SU-DHL-6 (cell line): Measurements from ENCODE around the gene PRR33.

Experiments used
- EZH2phosphoT487 ChIP-seq: fragments of 200-600 bp; sonication (generic), shearing (Covaris generic); conservative IDR thresholded peaks from 2 replicates; pipeline ENCODE4 v1.6.1; 2018; ENCODE audit warnings: mild to moderate bottlenecking, antibody characterized with exemption, low read length, moderate library complexity, mixed read lengths
- TF ChIP-seq, protein P1 (sequence below): fragments of 200-600 bp; sonication (generic); IDR thresholded peaks from one replicate; pipeline ENCODE4 v1.5.1; 2017; ENCODE audit warnings: antibody characterized with exemption, mild to moderate bottlenecking, low read length, moderate library complexity; ENCODE audit not compliant: insufficient read depth, poor library complexity, severe bottlenecking

DNA sequence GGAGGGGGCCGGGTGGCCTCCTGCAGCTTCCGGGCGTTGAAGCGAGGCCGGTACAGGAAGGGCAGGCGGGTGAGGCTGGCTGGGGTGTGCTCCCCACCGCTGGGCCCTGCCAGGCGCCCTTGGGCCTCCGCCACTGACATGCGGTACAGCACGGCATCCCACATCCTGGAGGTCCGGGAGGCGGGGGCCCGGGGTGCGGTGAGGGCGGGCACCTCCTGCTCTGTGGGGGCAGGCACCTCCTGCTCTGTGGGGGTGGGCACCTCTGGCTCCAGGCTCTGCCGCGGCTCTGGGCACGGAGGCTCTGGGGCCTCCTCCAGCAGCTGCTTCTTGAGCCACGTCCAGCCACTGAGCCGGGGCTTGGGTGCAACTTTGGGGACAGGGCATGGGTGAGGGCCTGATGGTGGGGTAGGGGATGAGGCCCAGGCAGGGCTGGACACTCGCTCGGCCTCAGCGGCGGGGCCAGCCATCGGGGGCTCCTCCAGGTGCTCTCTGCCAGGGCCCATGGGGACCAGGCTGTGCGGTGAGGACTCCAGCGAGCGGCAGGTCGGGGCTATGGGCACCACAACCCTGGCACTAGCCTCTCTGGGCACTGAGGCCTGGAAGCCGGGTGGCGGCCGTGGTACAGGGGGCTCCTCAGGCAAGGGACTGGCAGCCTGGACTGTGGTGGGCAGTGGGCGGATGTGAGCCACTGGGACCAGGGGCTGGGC lies 2.3 kb downstream of the PRR33 start:
- TF ChIP-seq, protein P1, sequence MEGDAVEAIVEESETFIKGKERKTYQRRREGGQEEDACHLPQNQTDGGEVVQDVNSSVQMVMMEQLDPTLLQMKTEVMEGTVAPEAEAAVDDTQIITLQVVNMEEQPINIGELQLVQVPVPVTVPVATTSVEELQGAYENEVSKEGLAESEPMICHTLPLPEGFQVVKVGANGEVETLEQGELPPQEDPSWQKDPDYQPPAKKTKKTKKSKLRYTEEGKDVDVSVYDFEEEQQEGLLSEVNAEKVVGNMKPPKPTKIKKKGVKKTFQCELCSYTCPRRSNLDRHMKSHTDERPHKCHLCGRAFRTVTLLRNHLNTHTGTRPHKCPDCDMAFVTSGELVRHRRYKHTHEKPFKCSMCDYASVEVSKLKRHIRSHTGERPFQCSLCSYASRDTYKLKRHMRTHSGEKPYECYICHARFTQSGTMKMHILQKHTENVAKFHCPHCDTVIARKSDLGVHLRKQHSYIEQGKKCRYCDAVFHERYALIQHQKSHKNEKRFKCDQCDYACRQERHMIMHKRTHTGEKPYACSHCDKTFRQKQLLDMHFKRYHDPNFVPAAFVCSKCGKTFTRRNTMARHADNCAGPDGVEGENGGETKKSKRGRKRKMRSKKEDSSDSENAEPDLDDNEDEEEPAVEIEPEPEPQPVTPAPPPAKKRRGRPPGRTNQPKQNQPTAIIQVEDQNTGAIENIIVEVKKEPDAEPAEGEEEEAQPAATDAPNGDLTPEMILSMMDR = no peak
- TF ChIP-seq EZH2phosphoT487 = no peak
